ENCODE data around the gene DOCK2. TPM values are rescaled to one million over a fixed set of nuclear protein-coding genes. Genes with fewer than 3 reads are reported as not detected.
A peak's percentile ranks its signal among the peaks of the same experiment; 100 is the strongest.

Gene DOCK2
- total and polyA plus RNA-seq, 2 of the 8 experiments (the other 6 are each of a cell fraction or from before 2014, with no cell fraction given), result 3.9 to 5.7 TPM

- TF ChIP-seq HDAC2 (IDR thresholded peaks at IDR 0.05; ENCODE audit: borderline replicate concordance in 1 of 2, low read depth in 2 of 2, low read length in 2 of 2), result no peak
- TF ChIP-seq SAP30 (IDR thresholded peaks at IDR 0.05; ENCODE audit: insufficient read depth, insufficient replicate concordance, low read length), result no peak
- 0 out of 2 replicates have a peak, but pooled peaks have one; percentile 33 for TF ChIP-seq EGR1 (IDR thresholded peaks at IDR 0.05; ENCODE audit: borderline replicate concordance, low read depth, low read length)
- TF ChIP-seq ATF2 (IDR thresholded peaks at IDR 0.05; ENCODE audit: low read length), result no peak
- TF ChIP-seq, protein P1, sequence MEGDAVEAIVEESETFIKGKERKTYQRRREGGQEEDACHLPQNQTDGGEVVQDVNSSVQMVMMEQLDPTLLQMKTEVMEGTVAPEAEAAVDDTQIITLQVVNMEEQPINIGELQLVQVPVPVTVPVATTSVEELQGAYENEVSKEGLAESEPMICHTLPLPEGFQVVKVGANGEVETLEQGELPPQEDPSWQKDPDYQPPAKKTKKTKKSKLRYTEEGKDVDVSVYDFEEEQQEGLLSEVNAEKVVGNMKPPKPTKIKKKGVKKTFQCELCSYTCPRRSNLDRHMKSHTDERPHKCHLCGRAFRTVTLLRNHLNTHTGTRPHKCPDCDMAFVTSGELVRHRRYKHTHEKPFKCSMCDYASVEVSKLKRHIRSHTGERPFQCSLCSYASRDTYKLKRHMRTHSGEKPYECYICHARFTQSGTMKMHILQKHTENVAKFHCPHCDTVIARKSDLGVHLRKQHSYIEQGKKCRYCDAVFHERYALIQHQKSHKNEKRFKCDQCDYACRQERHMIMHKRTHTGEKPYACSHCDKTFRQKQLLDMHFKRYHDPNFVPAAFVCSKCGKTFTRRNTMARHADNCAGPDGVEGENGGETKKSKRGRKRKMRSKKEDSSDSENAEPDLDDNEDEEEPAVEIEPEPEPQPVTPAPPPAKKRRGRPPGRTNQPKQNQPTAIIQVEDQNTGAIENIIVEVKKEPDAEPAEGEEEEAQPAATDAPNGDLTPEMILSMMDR (IDR thresholded peaks at IDR 0.05; ENCODE audit: control extremely low read depth in 1 of 3, insufficient read depth in 1 of 3, low read depth in 1 of 3, low read length in 3 of 3), result peak; percentile 11 to 93 (median 68)
- no peak for TF ChIP-seq SIRT6 (IDR thresholded peaks at IDR 0.05; ENCODE audit: low read length)
- TF ChIP-seq E2F6 (IDR thresholded peaks at IDR 0.05), result no peak
- no peak for TF ChIP-seq GABPA (IDR thresholded peaks at IDR 0.05; ENCODE audit: borderline replicate concordance, insufficient read depth, low read length)
- no peak for TF ChIP-seq ZNF274 (IDR thresholded peaks at IDR 0.05; ENCODE audit: borderline replicate concordance, extremely low read depth, low read length)
- TF ChIP-seq POU5F1 (IDR thresholded peaks at IDR 0.05; ENCODE audit: low read depth, low read length), result no peak
- no peak for TF ChIP-seq SP1 (IDR thresholded peaks at IDR 0.05; ENCODE audit: low read depth, low read length)
These were observed 463.2 kb downstream of the DOCK2 start (continued) for GRCh38 chr5:170100066-170100943.
